SK-N-SH (cell line): ENCODE measurements around the gene DGLUCY. TPM values are rescaled to one million over a fixed set of nuclear protein-coding genes. Genes with fewer than 3 reads are reported as not detected.

Experiments used
- CTCF ChIA-PET: fragments of 300-600, 350-600 bp; formaldehyde crosslinking; extraction: SDS; loops from one replicate; lab custom pipeline; 2021; lab: Yijun Ruan, JAX
- POLR2A ChIA-PET: fragments of 350-600 bp; sonication (Branson Sonifier 250); formaldehyde crosslinking; extraction: SDS; loops from one replicate; lab custom pipeline; 2020; ENCODE audit warnings: antibody characterized with exemption, inconsistent platforms; lab: Yijun Ruan, JAX
- DNase-seq: peaks from one replicate; pipeline ENCODE4 v3.0.0; 2012
- H2AFZ ChIP-seq: fragments of 200-600 bp; sonication (generic); 2 replicates; pipeline ENCODE4 v1.8.1; 2016; ENCODE audit warnings: antibody characterized with exemption, mild to moderate bottlenecking, low read depth
- H3F3A ChIP-seq: fragments of 200-600 bp; sonication (generic); replicated peaks from 2 replicates; pipeline ENCODE3; 2016; ENCODE audit warnings: antibody characterized with exemption, mild to moderate bottlenecking; ENCODE audit not compliant: insufficient read depth
- H3K27ac ChIP-seq, 2 experiments: fragments of 200-500 bp in 1 of 2; fragments of 200-600 bp in 1 of 2; sonication (Bioruptor generic) in 1 of 2; sonication (generic), shearing (Covaris generic) in 1 of 2; 2 replicates each; pipeline versions ENCODE4 v1.5.1 to v1.6.1; 2014 to 2016; ENCODE audit warnings: low read depth in 2 of 2, inconsistent platforms in 1 of 2, low read length in 1 of 2, mild to moderate bottlenecking in 1 of 2, mixed read lengths in 1 of 2
- H3K27me3 ChIP-seq: fragments of 200-600 bp; sonication (generic), shearing (Covaris generic); 2 replicates; pipeline ENCODE4 v1.6.1; 2016; ENCODE audit warnings: mixed run types; ENCODE audit not compliant: insufficient read depth
- H3K36me3 ChIP-seq, 2 experiments: fragments of 200-500 bp in 1 of 2; fragments of 200-600 bp in 1 of 2; sonication (Bioruptor generic) in 1 of 2; sonication (generic) in 1 of 2; replicated peaks in 1 of 2; 2 replicates each; pipeline versions ENCODE3 to v1.5.1; 2014 to 2016; ENCODE audit warnings: low read length in 1 of 2, mild to moderate bottlenecking in 1 of 2; ENCODE audit not compliant: insufficient read depth in 2 of 2, control insufficient read depth in 1 of 2
- H3K4me1 ChIP-seq, 2 experiments: fragments of 200-500 bp in 1 of 2; fragments of 200-600 bp in 1 of 2; sonication (Bioruptor generic) in 1 of 2; sonication (generic), shearing (Covaris generic) in 1 of 2; 2 replicates each; pipeline versions ENCODE4 v1.5.1 to v1.6.1; 2014 to 2016; ENCODE audit warnings: low read depth in 1 of 2, low read length in 1 of 2, mixed run types in 1 of 2; ENCODE audit not compliant: insufficient read depth in 2 of 2, control insufficient read depth in 1 of 2
- H3K4me2 ChIP-seq: fragments of 200-600 bp; sonication (generic), shearing (Covaris generic); 2 replicates; pipeline ENCODE4 v1.6.1; 2017; ENCODE audit warnings: mixed run types
- H3K4me3 ChIP-seq, 2 experiments: fragments of 200-500 bp in 1 of 2; fragments of 200-600 bp in 1 of 2; sonication (Bioruptor generic) in 1 of 2; sonication (generic), shearing (Covaris generic) in 1 of 2; 2 replicates each; pipeline versions ENCODE4 v1.5.1 to v1.8.1; 2014 to 2016; ENCODE audit warnings: low read depth in 2 of 2, inconsistent platforms in 1 of 2, low read length in 1 of 2, mild to moderate bottlenecking in 1 of 2, mixed read lengths in 1 of 2, moderate library complexity in 1 of 2
- H3K79me2 ChIP-seq: fragments of 200-600 bp; sonication (generic); 2 replicates; pipeline ENCODE4 v1.8.1; 2017; ENCODE audit warnings: mild to moderate bottlenecking; ENCODE audit not compliant: insufficient read depth
- H3K9ac ChIP-seq: fragments of 200-600 bp; sonication (generic); 2 replicates; pipeline ENCODE4 v1.6.1; 2017; ENCODE audit warnings: mixed run types
- H3K9me2 ChIP-seq: fragments of 200-600 bp; sonication (generic); 2 replicates; pipeline ENCODE4 v1.6.1; 2017; ENCODE audit warnings: mixed run types
- H3K9me3 ChIP-seq: fragments of 200-600 bp; sonication (generic); 2 replicates; pipeline ENCODE4 v1.6.1; 2017; ENCODE audit warnings: mixed run types, mild to moderate bottlenecking, moderate library complexity
- H4K20me1 ChIP-seq: fragments of 200-600 bp; sonication (generic); 2 replicates; pipeline ENCODE4 v1.6.1; 2017; ENCODE audit warnings: mild to moderate bottlenecking, mixed run types; ENCODE audit not compliant: insufficient read depth
- GATA2 ChIP-seq: sonication (generic); formaldehyde crosslinking; IDR thresholded peaks from 2 replicates; pipeline ENCODE4 v1.5.0; 2020; ENCODE audit warnings: mild to moderate bottlenecking, missing genetic modification reagents
- IRF3 ChIP-seq: fragments of 150-350 bp; IDR thresholded peaks from 2 replicates; pipeline ENCODE4 v1.6.1; 2016; ENCODE audit warnings: mild to moderate bottlenecking, low read depth, low read length
- MAX ChIP-seq: IDR thresholded peaks from 2 replicates; pipeline ENCODE4 v1.4.0; 2012; ENCODE audit warnings: low read depth
- NRF1 ChIP-seq: IDR thresholded peaks from 2 replicates; pipeline ENCODE4 v1.6.1; 2012; ENCODE audit warnings: low read depth, mild to moderate bottlenecking, low read length
- SIN3A ChIP-seq: IDR thresholded peaks from 2 replicates; pipeline ENCODE4 v1.6.1; 2012; ENCODE audit warnings: low read depth, mild to moderate bottlenecking, low read length, moderate library complexity, borderline replicate concordance
- SMC3 ChIP-seq: IDR thresholded peaks from 2 replicates; pipeline ENCODE4 v1.6.1; 2012; ENCODE audit warnings: low read depth, low read length, improper control_type of control experiment
- TAF1 ChIP-seq: IDR thresholded peaks from 2 replicates; pipeline ENCODE4 v1.6.1; 2012; ENCODE audit warnings: low read depth, mild to moderate bottlenecking, low read length, moderate library complexity, borderline replicate concordance
- TEAD4 ChIP-seq: IDR thresholded peaks from 2 replicates; pipeline ENCODE4 v1.4.0; 2012; ENCODE audit warnings: mild to moderate bottlenecking, borderline replicate concordance; ENCODE audit not compliant: insufficient read depth
- ZBTB33 ChIP-seq: IDR thresholded peaks from 2 replicates; pipeline ENCODE4 v1.4.0; 2012; ENCODE audit warnings: low read depth, borderline replicate concordance
- WGBS: methylation state at CpG from one replicate; pipeline ENCODE4 v1.1.6; 2017; ENCODE audit warnings: low lambda C conversion rate; 5-methylcytosine and 5-hydroxymethylcytosine counted together
- polyA plus RNA-seq, 3 experiments: library from polyadenylated mRNA; depleted of rRNA; stranded (reverse); fragments of >200 nt; gene quantifications; 2 replicates each; pipeline ENCODE4 v1.2.3, GENCODE V29; 2012

DGLUCY gene
- polyA plus RNA-seq, 1 of the 3 experiments (the other 2 are of a cell fraction), result 17.2 TPM

GRCh38 chr14:91144425-91145145 lies 30.7 kb downstream of the DGLUCY start (continued):
- TF ChIP-seq MAX, result peak; percentile 80
- TF ChIP-seq TAF1, result no peak
- TF ChIP-seq TEAD4, result no peak
- no peak for TF ChIP-seq IRF3

GRCh38 chr14:91145391-91146160 lies 31.7 kb downstream of the DGLUCY start:
- no peak for TF ChIP-seq IRF3
- TF ChIP-seq SIN3A, result no peak
- TF ChIP-seq GATA2, result no peak
- TF ChIP-seq ZBTB33, result no peak
- no peak for TF ChIP-seq NRF1
- no peak for TF ChIP-seq SMC3
- TF ChIP-seq, all 33 proteins: peak for 0
- H3K9me2 ChIP-seq, result no peaks in the 10 kb centered on the region
- CTCF ChIA-PET, result interaction anchor here (1.2 to 5.1 kb wide), 3 partner anchors 26 to 243 kb away, joined by 3 to 22 read pairs (median 6); no protein-coding TSS in a partner anchor
- no peak overlapping the region for H3K27ac ChIP-seq
- no peaks in the 10 kb centered on the region for H3K36me3 ChIP-seq
- no peaks in the 10 kb centered on the region for H3K27me3 ChIP-seq
- no peak overlapping the region for H3K4me2 ChIP-seq
- H4K20me1 ChIP-seq, result no peaks in the 10 kb centered on the region
- no peak overlapping the region for H2AFZ ChIP-seq
- no peaks in the 10 kb centered on the region for H3K79me2 ChIP-seq
- no peaks in the 10 kb centered on the region for H3F3A ChIP-seq
- peaks cover 2 to 27% of the 10 kb centered on the region in 2 experiments; a peak in 2 of 4 replicates for H3K4me1 ChIP-seq
- H3K9me3 ChIP-seq, result no peaks in the 10 kb centered on the region
- POLR2A ChIA-PET, result no interaction called here
- H3K9ac ChIP-seq, result no peak overlapping the region
- no peak overlapping the region for H3K4me3 ChIP-seq
- WGBS, result 95% methylated on average over 11 of the region's 11 CpGs
- no peak for DNase-seq
